Prostate gland (tissue), 2 donors: ENCODE results near the gene FDXR. TPM values are rescaled to one million over a fixed set of nuclear protein-coding genes. Genes with fewer than 3 reads are reported as not detected.
A peak's percentile ranks its signal among the peaks of the same experiment; 100 is the strongest.

Experiments
- DNase-seq: peaks from one replicate; pipeline ENCODE4 v3.0.0-alpha.2; 2019; ENCODE audit warnings: low spot score
- H3K27ac ChIP-seq, 2 donors: fragments of 200-600 bp; sonication (generic); 2 replicates each; pipeline ENCODE4 v1.5.1; 2017 to 2019
- H3K27me3 ChIP-seq: fragments of 200-600 bp; sonication (generic); replicated peaks from 2 replicates; pipeline ENCODE4 v1.5.1; 2019; ENCODE audit not compliant: insufficient read depth
- H3K36me3 ChIP-seq, 2 donors: fragments of 200-600 bp; sonication (generic); 1 replicate in 1 of 2; 2 replicates in 1 of 2; pipeline versions ENCODE4 v1.5.1 to v1.8.1; 2017 to 2019
- H3K4me1 ChIP-seq: fragments of 200-600 bp; sonication (generic); replicated peaks from 2 replicates; pipeline ENCODE4 v1.5.1; 2019
- H3K4me3 ChIP-seq, 2 donors: fragments of 200-600 bp; sonication (generic); 2 replicates each; pipeline ENCODE4 v1.5.1; 2017 to 2019
- H3K9me3 ChIP-seq: fragments of 200-600 bp; sonication (generic); 2 replicates; pipeline ENCODE4 v1.5.1; 2017
- POLR2A ChIP-seq: fragments of 450-650 bp; IDR thresholded peaks from one replicate; pipeline ENCODE4 v1.6.1; 2016; ENCODE audit warnings: antibody characterized with exemption, mild to moderate bottlenecking
- POLR2AphosphoS5 ChIP-seq: sonication (generic); formaldehyde crosslinking; IDR thresholded peaks from one replicate; pipeline ENCODE4 v1.6.1; 2017; ENCODE audit warnings: antibody characterized with exemption
- WGBS: methylation state at CpG from one replicate; pipeline ENCODE4 v1.1.5; 2018; 5-methylcytosine and 5-hydroxymethylcytosine counted together
- intact Hi-C: fragments of 100-400 bp; cut with DNase I; formaldehyde crosslinking; loops from one replicate; pipeline ENCODE4 v1.14.2; 2022
- total RNA-seq, 2 donors: library from RNA; depleted of rRNA; stranded (reverse); fragments of >200 nt; gene quantifications; one replicate each; pipeline ENCODE4 v1.1.0, GENCODE V29; 2016
- TF ChIP-seq, protein P1 (sequence below), 4 experiments: fragments of 200-600 bp in 2 of 4; fragments of 450-650 bp in 2 of 4; sonication (generic) in 2 of 4; IDR thresholded peaks; 1 replicate in 3 of 4; 2 replicates in 1 of 4; pipeline ENCODE4 v1.5.1; 2016 to 2019; ENCODE audit warnings: antibody characterized with exemption in 4 of 4, mild to moderate bottlenecking in 2 of 4, moderate library complexity in 2 of 4

The FDXR gene
- total RNA-seq, 2 donors from 2014 or later, result 24.6 to 182 TPM

DNA sequence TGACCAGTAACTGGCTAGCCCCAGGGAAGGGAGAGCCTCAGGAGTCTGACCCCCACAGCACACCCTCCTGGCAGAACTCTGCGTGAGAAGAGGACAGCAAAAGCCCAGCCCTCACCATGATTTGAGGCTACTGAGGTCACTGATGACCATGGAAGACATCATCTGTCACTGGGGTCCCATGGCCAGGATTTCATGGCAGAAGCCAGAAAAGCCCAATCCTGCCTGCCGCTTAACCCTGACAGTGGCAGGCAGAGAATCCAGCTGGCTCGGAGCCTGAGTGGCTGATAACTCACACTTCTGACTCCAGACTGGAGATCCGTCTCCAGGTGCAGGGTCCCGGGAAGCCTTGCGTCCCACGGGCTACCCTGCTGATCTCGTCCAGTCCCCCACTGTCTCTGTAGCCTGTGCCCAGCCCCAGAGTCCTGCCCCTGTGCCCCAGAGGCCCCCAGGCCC lies 30.6 kb downstream of the FDXR start:
- Histone ChIP-seq H3K27me3 (no peaks in the 10 kb centered on the region), H3K9me3 (no peaks in the 10 kb centered on the region), H3K4me3 (peak overlapping the region in 1 of 2 donors; percentile 19), H3K4me1 (no peaks in the 10 kb centered on the region), H3K27ac (no peak overlapping the region), H3K36me3 (no peaks in the 10 kb centered on the region)
- no peak for TF ChIP-seq POLR2A
- TF ChIP-seq, protein P1, sequence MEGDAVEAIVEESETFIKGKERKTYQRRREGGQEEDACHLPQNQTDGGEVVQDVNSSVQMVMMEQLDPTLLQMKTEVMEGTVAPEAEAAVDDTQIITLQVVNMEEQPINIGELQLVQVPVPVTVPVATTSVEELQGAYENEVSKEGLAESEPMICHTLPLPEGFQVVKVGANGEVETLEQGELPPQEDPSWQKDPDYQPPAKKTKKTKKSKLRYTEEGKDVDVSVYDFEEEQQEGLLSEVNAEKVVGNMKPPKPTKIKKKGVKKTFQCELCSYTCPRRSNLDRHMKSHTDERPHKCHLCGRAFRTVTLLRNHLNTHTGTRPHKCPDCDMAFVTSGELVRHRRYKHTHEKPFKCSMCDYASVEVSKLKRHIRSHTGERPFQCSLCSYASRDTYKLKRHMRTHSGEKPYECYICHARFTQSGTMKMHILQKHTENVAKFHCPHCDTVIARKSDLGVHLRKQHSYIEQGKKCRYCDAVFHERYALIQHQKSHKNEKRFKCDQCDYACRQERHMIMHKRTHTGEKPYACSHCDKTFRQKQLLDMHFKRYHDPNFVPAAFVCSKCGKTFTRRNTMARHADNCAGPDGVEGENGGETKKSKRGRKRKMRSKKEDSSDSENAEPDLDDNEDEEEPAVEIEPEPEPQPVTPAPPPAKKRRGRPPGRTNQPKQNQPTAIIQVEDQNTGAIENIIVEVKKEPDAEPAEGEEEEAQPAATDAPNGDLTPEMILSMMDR (IDR thresholded peaks at IDR 0.05), result no peak
- TF ChIP-seq POLR2AphosphoS5, result no peak
- no peak for DNase-seq
- intact Hi-C loops, result no loop called here
- 44% methylated on average over 8 of the region's 8 CpGs for WGBS

DNA sequence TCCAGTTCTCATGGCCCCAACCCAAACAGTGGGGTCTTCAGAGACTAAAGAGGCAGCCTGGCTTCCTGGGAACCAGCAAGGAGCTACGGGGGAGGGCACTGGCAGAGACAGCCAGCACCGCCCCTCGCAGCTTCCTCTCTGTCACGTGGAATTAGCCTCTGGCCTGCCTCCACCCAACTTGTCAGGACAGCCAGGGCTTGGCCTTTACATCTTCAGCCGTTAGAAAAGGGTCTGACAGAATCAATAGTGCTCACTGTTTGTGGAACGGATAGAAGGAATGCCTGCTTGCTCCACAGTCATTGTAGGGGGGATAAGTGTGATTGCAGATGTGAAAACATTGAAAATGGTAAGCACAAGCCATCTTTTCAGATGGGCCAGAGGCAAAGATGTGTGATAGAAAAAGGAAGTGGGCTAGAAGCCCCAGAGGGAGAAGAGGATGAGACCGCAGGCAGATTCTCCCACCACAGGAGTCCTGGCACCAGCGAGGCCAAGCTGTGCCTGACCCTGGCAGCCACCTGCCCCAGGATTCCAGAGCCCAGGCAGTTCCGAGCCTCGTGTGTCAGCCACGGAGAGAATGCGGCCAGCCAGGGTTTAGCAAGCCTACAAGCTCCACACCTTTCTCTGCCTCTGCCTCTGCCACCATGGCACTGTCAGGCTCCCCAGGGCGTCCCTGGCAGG lies 31.7 kb downstream of the FDXR start:
- TF ChIP-seq POLR2A (no peak), POLR2AphosphoS5 (peak; percentile 19)
- TF ChIP-seq, protein P1 (IDR thresholded peaks at IDR 0.05), result no peak
- DNase-seq, result peak; percentile 39
- H3K27ac ChIP-seq, result peak overlapping the region in 1 of 2 donors; percentile 15
- WGBS, result 18% methylated on average over 13 of the region's 13 CpGs
- H3K9me3 ChIP-seq, result no peaks in the 10 kb centered on the region
- no peaks in the 10 kb centered on the region for H3K27me3 ChIP-seq
- H3K4me3 ChIP-seq, result no peak overlapping the region
- intact Hi-C loops, result no loop called here
- no peaks in the 10 kb centered on the region for H3K4me1 ChIP-seq
- no peaks in the 10 kb centered on the region for H3K36me3 ChIP-seq

DNA sequence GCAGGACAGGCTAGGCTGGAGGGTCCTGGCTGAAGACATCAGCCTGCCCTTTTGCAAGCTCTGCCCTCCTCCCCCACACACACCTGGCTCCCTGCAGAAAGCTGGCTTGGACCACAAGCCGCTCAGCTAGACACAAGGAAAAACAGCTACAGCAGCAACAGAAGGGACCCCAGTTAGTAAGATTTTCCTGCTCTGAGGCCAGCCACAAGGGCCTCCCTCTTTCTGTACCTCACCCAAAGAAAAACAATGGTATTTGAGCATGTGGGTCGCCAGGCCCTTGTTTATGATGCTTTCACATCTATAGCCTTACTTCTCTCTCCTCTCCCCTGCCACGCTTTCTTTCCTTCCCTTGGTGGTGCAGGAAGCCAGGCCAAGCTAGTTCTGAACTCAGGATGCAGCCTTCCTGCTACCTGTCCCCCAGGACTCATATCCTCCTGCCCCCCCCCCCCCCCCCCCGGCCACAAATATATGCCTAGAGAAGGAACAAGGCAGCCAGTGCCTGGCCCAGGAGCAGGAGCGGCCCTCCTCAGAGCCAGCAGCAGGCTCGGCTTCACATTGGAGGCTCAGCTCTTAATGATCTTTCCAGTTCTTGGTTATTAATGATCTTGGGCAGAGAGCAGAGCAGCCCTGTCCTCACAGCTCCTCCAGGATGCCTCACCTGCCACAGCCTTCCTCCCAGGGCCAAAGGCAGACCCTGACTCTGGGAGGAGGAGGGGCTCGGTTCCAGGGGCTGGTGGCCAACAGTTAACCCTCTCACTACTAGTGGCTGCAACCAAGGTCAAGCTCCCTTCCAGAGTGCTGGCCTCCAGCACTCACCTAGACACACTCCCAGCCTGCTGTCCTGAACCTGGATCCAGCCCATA lies 32.6 kb downstream of the FDXR start:
- Histone ChIP-seq H3K27me3 (no peaks in the 10 kb centered on the region), H3K36me3 (no peaks in the 10 kb centered on the region), H3K9me3 (no peaks in the 10 kb centered on the region), H3K27ac (no peak overlapping the region), H3K4me1 (no peaks in the 10 kb centered on the region), H3K4me3 (no peak overlapping the region)
- TF ChIP-seq, protein P1 (IDR thresholded peaks at IDR 0.05), result no peak
- TF ChIP-seq POLR2A (no peak), POLR2AphosphoS5 (no peak)
- intact Hi-C loops, result no loop called here
- no peak for DNase-seq
- WGBS, result 50% methylated on average over 6 of the region's 7 CpGs

DNA sequence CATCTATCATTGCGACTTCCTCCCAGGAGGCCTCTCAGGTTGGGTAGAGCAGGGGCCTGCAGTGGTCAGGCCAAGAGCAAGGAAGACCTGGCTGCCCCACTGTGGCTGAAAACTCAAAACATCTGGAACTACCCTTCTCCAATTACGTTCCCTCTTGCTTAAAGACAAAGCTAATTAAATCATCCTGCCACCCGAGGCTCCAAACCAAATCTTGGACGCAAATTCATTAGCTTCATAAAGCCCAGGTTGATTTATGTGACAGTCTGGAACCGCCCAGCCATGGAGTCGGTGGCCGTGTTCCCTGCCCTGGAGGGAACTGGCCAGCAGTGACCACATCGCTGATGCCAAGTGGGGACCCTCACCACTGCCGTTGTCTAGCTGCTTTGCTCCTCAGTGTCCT lies 34.5 kb downstream of the FDXR start:
- Histone ChIP-seq H3K9me3 (no peaks in the 10 kb centered on the region), H3K27ac (no peak overlapping the region), H3K36me3 (no peaks in the 10 kb centered on the region), H3K27me3 (no peaks in the 10 kb centered on the region), H3K4me1 (no peaks in the 10 kb centered on the region), H3K4me3 (no peak overlapping the region)
- TF ChIP-seq POLR2A, result no peak
- no peak for TF ChIP-seq POLR2AphosphoS5
- TF ChIP-seq, protein P1 (IDR thresholded peaks at IDR 0.05), result no peak
- WGBS, result 36% methylated on average over 9 of the region's 9 CpGs
- DNase-seq, result no peak
- intact Hi-C loops, result no loop called here
